Globus pallidus (tissue), 1 donor: Measurements from ENCODE around the gene ACYP2.
"Not testable (repeated sequence)": the region's sequence is repeated elsewhere in the genome, so short reads cannot be mapped to it uniquely, and the experiment has no call there.

Experiments used
- DNase-seq: peaks from one replicate; pipeline ENCODE4 v3.0.0-alpha.2; 2015; ENCODE audit warnings: low spot score

ACYP2 gene

DNA sequence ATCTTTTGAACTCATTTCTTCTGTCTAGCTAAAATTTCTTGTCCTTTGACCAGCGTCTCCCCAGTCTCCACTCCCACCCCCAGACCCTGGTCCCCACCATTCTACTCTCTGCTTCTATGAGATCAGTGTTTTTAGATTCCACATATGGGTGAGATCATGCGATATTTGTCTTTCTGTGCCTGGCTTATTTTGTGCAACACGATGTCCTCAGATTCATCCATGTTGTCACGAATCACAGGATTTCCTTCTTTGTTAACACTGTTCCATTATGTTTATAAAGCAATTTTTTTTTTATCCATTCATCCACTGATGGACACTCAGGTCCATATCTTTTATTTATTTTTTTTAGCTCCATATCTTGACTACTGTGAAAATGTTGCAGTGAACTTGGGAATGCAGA, 16.0 kb upstream of the ACYP2 start:
- no peak for DNase-seq

DNA sequence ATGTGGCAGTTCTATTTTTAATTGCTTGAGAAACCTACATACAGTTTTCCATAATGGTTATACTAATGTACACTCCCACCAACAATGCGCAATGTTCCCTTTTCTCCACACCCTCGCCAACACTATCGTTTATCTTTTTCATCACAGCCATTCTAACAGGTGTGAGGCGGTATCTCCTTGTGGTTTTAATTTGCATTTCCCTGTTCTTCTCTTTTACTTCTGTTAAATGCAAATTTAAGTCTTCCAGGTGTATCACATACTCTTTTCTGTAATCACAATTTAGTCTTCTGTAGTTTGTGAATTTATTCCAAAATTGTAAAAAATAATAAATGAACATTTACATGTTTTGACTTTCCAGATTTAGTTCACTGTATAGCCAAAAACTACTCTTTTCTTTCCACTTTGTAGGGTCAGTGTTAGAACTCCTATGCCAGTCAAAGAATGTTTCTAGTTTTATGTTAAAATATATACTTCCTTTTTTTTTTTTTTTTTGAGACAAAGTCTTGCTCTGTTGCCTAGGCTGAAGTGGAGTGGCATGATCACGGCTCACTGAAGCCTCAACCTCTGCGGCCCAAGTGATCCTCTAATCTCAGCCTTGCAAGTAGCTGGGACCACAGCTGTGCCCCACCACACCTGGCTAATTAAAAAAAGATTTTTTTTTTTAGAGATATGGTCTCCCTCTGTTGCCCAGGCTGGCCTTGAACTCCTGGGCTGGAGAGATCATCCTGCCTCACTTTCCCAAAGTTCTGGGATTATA, 15.4 kb upstream of the ACYP2 start:
- no peak for DNase-seq

DNA sequence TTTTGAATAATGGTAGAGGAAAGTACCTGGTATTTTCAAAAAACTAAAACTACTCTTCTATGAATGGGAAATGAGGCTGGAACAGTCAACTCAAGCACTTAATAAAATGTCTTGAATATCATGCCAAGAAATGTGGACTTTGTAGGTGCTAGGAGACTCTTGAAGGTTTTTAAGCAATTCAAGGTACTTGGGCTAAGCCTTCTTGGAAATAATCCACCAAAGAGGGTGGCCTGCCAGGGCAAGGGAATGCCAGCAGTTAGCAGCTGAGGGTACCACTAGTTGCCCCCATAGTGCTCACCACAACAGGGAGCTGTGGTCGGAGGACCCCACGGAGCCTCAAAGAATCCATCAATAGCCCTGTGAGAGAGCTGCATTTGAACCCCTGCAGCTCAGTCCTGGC, 14.6 kb upstream of the ACYP2 start:
- DNase-seq, result no peak

DNA sequence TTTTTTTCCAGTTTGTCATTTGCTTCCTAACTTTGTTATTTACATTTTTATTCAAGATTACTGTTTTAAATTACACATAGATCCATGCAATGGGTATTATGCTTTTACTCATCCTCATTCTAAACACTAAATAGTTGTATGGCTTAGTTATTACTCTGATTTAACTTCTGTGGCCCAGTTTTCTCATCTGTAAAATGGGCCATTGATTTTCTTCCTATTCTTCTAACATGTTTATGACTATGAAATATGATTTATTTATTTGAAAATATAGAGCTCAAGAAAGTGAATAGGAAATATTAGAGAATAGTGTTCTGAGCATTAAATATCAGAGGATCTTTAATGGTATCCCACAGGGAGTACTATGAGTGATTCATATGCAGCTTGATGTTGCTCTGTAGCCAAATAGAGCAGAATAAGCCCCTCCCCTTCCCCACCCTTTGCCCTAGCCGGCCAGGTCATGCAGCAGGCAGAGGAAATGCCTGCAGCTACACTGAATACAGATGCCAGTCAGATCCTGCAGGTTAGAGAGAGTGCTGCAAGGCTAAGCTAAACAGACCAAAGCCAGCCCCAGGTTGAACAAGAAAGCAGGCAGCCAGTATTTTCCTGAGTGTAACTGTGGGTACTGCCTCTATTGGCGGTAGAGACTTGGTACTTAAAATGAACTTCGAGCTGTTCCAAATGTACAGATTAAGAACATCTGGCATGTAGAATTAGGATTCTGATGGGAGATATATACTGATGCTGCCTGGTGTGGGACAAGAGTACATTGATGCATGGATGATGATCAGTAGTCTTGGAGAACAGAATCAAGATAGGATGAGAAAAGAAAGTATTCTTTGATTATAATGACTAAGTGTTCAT, 11.7 kb upstream of the ACYP2 start:
- no peak for DNase-seq

DNA sequence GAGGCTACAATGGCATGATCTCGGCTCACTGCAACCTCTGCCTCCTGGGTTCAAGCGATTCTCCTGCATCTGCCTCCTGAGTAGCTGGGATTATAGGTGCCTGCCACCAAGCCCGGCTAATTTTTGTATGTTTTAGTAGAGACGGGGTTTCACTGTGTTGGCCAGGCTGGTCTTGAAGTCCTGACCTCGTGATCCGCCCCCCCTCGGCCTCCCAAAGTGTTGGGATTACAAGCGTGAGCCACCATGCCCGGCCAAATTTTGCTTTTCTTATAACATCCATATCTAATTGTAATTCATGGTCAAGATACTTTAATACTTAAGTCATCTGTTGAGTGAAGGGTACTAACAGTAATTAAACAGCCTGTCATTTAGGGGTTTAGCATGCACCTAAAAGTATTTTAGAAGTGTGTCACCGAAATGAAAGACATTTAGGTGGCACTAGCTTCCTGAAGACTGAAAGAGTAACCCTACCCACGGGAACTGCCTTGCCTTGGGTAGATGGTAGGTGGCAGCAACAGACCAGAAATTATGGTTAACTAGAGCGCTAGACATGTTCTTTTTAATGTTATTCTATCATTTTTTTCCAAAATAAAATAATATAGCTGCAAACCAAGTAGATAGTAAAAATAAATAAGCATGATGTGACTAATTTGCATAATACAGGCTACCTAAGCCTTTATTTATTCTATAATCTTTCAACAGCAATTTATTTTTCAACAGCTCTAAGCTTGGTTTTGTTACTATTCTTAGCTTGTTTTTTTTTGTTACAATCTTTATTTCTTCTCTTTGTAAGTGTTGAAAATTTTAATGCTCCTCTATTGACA, 8.6 kb upstream of the ACYP2 start:
- peak; percentile 71 for DNase-seq

DNA sequence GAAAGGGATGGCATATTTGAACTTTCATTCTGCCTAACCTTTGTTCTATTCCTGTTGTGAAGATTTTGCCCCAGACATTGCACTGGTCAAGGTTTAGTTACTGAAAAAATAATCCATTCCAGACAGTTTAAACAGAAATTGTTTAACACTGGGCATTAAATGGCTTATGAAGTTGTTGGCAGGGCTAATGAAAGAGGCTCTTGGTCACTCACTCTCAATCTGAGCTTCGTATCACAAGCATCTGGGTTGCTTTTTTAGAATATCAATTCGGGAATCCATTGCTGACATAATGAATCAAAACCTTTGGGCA, 8.0 kb upstream of the ACYP2 start:
- DNase-seq, result no peak

DNA sequence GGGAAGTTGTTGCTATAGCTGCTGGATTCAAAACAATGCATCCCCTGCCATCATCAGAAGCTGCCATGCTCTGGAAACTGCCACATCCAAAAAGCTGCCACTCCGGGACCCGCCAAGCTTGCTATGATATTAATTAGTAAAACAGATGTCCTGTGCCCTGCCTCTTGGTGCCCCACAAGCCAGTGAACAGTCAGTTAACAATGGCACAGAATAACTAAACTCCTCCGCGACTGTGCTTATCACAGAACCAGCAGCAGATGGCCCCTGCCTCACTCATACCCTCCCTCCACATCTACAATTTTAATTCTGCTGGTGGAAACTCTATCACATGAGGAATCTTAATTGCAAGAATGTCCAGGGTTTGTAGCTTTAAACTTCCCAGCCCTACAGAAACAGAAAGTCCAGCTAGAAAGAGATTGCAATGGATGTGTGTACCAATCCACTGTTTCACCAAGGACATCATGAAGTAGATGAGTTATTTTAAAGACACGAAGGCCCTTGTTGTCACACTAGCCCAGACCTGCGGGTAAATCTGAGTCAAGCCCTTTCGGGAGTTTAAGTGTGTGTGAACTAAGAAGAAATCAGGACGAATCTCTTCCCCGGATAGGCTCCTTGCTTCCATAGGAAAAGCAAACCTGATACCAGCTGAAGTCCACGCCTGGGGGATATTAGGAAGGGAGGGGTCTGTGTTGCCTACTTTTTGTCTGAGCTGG, 7.4 kb upstream of the ACYP2 start:
- peak; percentile 41 for DNase-seq

DNA sequence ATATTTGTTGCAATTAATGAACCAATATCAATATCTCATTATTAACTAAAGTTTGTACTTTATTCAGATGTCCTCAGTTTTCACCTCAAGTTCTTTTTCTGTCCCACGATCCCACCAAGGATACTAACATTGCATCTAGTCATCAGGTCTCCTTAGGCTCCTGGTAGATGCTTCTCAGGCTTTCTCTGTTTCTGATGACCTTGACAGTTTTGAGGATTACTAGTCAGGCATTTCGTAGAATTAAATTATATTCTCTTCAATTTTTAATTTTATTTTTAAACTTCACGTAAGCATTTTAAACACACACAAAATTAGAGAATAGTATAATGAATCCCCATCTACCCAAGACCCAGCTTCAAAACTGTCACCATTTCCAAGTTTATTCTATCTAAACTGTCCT, 5.6 kb upstream of the ACYP2 start:
- no peak for DNase-seq

DNA sequence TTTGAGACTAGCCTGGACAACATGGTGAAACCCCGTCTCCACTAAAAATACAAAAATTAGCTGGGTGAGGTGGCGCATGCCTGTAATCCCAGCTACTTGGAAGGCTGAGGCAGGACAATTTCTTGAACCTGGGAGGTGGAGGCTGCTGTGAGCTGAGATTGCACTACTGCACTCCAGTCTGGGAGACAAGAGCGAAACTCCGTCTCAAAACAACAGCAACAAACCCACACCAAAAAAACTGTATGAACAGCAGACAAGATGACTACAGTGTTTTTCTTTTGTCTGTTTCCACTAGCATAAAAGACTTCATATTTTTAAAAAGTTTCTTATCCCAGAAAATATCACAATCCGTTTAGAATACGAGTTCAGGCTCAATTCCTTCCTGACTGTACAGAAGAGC, 936 bp upstream of the ACYP2 start:
- DNase-seq, result not testable (repeated sequence)

DNA sequence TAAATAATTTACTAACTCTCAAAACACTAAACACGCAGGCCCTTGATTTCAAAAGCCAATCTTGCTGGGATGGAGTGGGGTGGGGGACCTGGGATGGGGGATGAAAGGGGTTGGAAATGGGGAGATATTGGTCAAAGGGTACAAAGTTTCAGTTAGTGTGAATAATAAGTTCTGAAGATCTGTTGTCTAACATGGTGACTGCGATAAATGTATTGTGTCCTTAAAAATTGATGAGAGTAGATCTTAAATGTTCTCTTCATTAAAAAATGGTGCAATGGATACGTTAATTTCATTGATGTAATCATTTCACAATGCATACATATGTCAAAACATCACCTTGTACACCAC, 505 bp upstream of the ACYP2 start:
- DNase-seq, result no peak

DNA sequence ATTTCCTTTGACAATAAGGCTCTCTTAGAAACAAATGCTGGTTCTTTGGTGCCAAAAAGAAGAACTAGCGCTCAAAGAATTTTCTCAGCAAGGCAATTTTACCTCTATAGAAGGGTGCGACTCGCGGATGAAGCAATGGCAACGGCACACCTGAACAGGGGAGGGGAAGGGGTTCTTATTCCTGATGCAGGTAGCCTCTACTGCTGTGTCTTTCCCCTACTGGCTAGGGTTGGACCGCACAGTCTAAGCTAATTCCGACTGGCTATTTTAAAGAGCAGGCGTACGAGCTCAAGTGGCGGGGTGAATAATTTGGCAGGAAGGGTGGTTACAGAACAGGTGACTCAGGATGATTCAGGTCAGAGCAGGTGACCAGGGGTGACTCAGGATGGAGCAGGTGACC, 1.2 kb downstream of the ACYP2 start:
- not testable (repeated sequence) for DNase-seq

DNA sequence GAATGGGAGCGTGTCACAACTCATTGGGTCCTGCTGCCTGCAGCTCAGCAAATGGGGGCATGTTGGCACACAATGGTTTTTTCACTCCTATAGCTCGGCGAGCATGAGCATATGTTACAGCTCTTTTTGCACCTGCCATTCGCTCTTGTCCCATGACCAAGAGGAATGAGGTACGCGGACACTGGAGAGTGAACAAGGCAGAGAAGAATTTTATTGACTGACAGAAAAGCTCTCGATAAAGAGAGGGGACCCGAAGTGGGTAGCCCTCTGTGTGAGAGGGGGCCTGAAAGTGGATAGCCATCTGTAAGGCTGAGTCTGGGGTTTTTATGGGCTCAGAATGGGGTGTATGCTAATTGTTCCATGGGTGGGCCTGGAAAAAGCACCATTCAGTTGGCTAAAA, 5.5 kb downstream of the ACYP2 start:
- no peak for DNase-seq

DNA sequence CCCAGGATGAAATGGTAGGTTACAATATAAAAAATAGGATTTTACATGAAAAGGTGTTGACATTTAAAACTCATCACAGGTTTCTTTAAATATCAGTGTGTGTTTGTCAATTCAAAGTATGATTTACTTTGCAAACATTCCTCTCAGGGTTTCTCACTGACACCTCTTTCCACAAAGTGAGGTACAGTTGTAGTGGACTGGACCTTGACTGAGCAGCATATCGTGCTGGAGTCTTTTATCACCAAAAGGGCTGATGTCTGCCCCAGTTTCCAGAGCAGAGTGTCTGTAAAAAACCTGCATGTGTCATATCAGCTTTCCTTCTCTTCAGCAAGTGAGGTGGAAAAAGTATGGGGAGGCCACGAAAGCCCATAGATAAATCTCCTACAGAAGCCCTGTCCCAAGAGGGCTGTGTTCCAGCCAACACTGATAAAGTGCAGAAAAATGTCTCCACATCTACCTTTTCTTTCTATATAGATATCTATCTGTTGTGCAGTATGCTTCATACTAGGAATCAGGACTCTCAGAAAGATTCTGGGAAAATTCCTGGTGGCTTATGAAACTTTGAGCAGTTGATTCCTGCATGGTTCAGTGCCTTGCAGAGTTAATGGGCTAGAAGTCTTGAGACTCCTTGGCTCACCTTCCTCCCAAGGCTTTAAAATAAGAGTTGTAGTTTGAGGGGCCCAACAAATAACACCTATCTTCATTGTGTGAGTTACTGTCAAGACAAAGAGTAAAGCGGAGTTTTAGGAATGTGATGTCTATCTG, 6.9 kb downstream of the ACYP2 start:
- no peak for DNase-seq

DNA sequence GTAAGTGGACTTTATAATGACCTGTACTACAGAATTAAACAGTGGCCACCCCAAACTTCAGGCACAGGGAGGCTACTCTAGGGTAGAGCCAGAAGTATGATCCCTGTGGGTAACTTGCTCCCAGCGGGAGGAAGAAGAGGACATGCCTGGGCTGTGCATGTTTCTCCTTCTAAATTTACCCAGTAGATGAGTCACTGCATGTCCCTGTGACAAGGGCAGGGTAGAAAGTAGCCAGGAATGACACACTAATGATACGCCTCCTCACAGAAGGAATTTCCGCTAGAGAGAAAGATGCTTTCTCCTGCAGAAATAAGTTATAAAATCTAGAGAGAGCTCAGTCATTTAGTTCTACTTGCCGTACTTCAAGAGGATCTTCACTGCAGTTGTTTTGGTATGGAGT, 7.5 kb downstream of the ACYP2 start:
- no peak for DNase-seq

DNA sequence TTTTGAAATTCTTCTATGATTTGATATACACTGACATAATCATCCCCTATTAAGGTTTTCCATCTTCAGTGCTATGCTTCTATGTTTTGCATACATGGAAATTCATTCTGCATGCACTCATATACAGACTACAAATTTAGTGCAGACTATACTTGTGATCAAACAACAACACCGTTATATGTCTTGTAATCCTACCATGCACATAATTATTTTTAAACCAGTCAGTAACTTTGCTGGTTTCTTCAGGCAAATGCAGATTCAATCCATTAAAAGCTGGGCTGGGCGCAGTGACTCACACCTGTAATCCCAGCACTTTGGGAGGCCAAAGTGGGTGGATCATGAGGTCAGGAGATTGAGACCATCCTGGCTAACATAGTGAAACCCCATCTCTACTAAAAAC, 11.8 kb downstream of the ACYP2 start:
- DNase-seq, result not testable (repeated sequence)

DNA sequence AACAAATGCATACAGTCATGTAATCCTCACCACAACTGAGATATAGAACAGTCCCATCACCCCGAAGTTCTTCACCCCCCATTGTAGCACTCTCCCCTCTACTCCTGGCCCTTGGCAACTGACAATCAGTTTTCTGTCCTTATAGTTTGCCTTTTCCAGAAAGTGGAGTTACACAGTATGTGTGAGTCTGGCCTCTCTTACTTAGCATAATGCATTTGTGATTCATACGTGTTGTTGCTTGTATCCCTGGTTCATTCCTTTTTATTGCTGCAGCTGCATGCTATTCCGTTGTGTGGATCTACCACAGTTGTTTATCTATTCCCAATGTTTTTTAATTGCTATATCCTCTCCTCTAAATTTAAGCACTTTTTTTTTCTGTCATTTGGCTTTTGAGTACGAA, 17.6 kb downstream of the ACYP2 start:
- DNase-seq, result no peak

DNA sequence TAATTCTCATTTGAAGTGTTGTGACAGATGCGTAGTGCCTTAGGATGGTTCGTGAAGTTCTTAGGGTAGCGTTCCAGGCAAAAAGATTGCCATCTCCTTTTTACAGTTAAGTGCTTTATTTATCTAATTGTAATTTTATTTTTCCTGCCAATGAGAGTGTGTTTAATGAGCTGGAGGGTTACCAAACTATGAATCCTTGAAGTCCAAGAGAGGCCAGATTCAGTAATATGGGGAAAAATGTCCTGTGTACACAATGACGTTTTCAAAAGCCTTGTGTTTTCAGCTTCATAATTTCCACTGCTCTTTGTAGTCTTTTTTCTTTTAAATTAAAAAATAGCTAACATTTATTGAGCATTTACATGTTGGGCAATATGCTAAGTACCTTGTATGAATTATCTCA, 23.8 kb downstream of the ACYP2 start:
- no peak for DNase-seq

DNA sequence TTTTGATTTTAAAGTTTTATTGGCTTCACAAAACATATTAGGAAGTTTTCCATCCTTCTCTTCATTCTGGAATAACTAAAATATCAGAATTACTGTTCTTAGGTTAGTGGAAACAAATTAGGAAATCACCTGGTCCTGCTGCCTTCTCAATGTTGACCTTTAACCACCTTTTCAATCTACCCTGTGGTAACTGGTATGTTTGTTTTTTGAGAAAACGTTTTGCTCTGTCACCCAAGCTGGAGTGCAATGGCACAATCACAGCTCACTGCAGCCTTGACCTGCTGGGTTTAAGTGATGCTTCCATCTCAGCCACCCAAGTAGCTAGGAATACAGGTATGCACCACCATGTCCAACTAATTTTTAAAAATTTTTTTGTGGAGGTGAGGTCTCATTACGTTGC, 28.4 kb downstream of the ACYP2 start:
- DNase-seq, result no peak

DNA sequence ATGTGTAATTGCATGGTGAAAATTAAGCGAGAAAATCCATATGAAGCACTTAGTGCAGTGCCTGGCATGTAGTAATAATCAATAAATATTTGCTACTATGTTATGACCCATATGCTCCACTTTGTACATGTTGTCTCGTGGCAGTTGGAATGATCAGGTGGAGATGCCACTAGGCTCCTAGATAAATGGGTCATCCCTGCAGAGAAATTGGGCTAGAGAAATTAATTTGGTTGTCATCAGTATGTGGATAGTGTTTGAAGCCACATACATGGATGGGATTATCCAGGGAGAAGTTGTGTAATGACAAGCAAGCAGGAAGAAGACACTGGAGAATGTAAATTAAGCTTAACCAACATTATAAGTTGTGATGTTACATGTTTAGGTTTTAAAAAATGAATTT, 33.0 kb downstream of the ACYP2 start:
- no peak for DNase-seq

DNA sequence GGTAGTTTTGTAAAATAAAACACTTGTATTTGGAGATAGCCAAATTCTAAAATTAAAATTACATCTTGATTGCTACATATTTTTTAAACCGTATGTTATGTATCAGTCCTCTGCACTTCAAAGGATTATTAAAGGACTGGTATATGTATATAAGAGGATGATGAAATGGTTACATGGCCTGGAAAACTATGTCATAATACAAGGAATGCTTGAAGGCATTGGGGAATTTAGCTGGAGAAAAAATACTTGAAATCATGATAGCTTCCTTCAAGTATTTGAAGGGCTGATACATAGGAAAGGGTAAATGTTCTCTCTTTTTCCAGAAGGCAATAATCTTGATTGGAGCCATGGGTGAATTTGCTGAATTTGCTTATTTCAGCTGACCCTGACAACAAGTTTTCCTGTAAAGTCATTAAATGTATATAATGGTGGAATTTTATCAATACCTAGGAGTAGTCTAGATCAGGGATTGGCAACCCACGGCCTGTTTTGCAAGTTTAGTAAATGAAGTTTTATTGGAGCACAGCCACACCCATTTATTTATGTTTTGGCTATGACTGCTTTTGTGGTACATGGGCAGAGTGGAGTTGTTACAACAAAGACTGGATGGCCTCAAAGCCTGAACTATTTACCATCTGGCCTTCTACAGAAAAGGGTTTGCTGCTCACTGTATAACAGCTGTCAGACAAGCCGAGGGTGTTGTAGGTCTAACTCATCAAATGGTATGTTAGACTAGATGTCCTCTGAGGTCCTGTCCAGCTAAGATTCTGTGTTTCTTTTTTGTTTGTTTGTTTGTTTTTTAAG, 34.4 kb downstream of the ACYP2 start:
- DNase-seq, result no peak

DNA sequence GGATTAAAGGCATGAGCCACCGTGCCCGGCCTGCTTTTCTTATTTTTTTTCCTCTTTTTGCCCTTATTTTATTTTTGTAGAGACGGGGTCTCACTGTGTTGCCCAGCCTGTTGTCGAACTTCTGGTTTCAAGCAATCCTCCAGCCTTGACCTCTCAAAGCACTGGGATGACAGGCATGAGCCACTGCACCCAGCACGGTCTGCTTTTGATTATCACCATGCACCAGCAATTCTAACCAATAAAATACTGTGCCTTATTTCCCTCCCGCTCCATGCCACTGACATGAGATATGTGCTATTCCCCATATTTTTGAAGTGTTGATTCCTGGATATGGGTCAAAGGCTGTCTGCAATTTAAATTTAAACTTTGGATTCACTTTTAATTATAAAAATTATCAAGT, 42.9 kb downstream of the ACYP2 start:
- no peak for DNase-seq
